ENCODE results near the gene RPL21. TPM values are rescaled to one million over a fixed set of nuclear protein-coding genes. Genes with fewer than 3 reads are reported as not detected.

RPL21 gene
- total and polyA plus RNA-seq, 12 donors = 498 to 1,188 (median 598) TPM

DNA sequence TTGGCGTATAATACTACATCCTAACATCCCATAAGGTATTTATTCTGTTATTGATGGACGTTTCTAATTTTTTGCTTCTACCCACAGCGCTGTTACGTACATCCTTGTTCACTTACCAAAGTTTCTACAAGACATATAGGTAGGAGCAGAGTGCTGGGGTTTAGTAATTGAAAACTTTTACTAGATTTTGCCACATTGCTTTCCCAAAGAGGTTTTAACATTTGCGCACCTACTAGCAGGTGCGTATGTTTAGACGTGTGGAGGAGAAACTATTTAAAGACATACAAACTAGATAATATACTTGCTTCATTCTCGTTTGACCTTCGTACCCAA, 559 bp upstream of the RPL21 start:
- peaks cover 6 to 52% (median 39%) of the 10 kb centered on the region in 9 donors for H3K4me1 ChIP-seq
- no peak for DNase-seq
- H3K4me3 ChIP-seq = peak overlapping the region; percentile 74 to 94 (median 80)
- H3K27me3 ChIP-seq = no peaks in the 10 kb centered on the region
- WGBS, 2 donors = 1 to 2% methylated on average over 9 of the region's 9 CpGs
- peaks cover 0 to 29% (median 0%) of the 10 kb centered on the region in 9 donors for H3K36me3 ChIP-seq
- peak in 2 of 8 donors; percentile 0 to 1 for ATAC-seq
- peak overlapping the region; percentile 90 to 99 (median 96) for H3K27ac ChIP-seq
- intact Hi-C loops (cut with DNase I) = loop anchor here in 8 of 10 donors (2.0 to 10.0 kb wide), 5 partner anchors 20 to 266 kb away; partner anchors contain the start of genes USP12 (in 8 of the 8) and RASL11A (in 2 of the 8)
- H3K9me3 ChIP-seq = no peaks in the 10 kb centered on the region
- TF ChIP-seq, protein P1, sequence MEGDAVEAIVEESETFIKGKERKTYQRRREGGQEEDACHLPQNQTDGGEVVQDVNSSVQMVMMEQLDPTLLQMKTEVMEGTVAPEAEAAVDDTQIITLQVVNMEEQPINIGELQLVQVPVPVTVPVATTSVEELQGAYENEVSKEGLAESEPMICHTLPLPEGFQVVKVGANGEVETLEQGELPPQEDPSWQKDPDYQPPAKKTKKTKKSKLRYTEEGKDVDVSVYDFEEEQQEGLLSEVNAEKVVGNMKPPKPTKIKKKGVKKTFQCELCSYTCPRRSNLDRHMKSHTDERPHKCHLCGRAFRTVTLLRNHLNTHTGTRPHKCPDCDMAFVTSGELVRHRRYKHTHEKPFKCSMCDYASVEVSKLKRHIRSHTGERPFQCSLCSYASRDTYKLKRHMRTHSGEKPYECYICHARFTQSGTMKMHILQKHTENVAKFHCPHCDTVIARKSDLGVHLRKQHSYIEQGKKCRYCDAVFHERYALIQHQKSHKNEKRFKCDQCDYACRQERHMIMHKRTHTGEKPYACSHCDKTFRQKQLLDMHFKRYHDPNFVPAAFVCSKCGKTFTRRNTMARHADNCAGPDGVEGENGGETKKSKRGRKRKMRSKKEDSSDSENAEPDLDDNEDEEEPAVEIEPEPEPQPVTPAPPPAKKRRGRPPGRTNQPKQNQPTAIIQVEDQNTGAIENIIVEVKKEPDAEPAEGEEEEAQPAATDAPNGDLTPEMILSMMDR (IDR thresholded peaks at IDR 0.05) = no peak

DNA sequence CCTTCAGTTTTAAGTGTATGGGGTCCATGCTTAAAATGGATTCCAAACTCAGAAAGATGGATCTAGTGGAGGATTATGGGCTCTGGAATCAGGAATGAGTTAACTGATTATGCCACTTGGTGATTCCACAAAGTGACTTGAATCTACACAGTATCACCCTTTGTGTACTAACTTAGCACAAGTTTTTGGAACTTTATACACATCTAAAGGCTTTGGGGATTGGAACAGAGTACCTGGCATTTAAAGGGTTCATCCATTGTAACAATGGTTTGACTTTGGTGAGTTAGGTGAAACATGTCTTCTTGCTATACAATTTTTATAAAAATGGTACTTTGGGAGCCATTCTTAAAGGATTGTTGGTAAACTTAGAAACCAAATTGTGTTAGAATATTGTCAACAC, 1.1 kb downstream of the RPL21 start:
- H3K27ac ChIP-seq = peak overlapping the region in 9 of 10 donors; percentile 90 to 99 (median 95)
- no peaks in the 10 kb centered on the region for H3K27me3 ChIP-seq
- intact Hi-C loops (cut with DNase I) = loop anchor here in 7 of 10 donors (5.0 to 10.0 kb wide), 3 partner anchors 78 to 268 kb away; partner anchors contain the start of gene USP12 (in 7 of the 7)
- H3K36me3 ChIP-seq = peaks cover 0 to 46% (median 7%) of the 10 kb centered on the region in 9 donors
- ATAC-seq = no peak
- no peak for DNase-seq
- H3K4me3 ChIP-seq = peak overlapping the region; percentile 74 to 94 (median 80)
- TF ChIP-seq, protein P1 (IDR thresholded peaks at IDR 0.05) = no peak
- H3K9me3 ChIP-seq = no peaks in the 10 kb centered on the region
- peaks cover 6 to 52% (median 39%) of the 10 kb centered on the region in 9 donors for H3K4me1 ChIP-seq

DNA sequence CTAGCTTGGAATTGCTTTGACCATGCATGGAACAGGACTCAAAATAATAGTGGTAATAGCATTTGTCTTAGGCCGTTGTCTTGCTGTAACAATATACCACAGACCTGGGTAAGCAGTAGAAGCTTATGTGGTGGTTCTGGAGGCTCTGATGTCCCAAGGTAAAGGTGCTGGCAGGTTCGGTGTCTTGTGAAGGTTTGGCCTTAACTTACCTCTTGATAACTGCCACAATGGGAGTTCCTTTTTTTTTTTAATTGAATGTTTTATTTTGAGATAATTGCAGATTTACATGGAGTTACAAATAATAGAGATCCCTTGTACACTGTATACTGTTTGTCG, 5.8 kb downstream of the RPL21 start:
- peaks cover 6 to 76% (median 29%) of the 10 kb centered on the region in 9 donors for H3K4me1 ChIP-seq
- H3K27ac ChIP-seq = no peak overlapping the region
- no peak for ATAC-seq
- H3K4me3 ChIP-seq = no peak overlapping the region
- TF ChIP-seq, protein P1 (IDR thresholded peaks at IDR 0.05) = no peak
- H3K36me3 ChIP-seq = peaks cover 0 to 86% (median 26%) of the 10 kb centered on the region in 9 donors
- intact Hi-C loops (cut with DNase I) = loop anchor here in 2 of 10 donors (10.0 kb wide), 2 partner anchors 82 to 272 kb away; partner anchors contain the start of gene USP12 (in 1 of the 2)
- no peak for DNase-seq
- 84 to 85% methylated on average over 3 of the region's 3 CpGs for WGBS, 2 donors
- H3K9me3 ChIP-seq = no peaks in the 10 kb centered on the region
- no peaks in the 10 kb centered on the region for H3K27me3 ChIP-seq

DNA sequence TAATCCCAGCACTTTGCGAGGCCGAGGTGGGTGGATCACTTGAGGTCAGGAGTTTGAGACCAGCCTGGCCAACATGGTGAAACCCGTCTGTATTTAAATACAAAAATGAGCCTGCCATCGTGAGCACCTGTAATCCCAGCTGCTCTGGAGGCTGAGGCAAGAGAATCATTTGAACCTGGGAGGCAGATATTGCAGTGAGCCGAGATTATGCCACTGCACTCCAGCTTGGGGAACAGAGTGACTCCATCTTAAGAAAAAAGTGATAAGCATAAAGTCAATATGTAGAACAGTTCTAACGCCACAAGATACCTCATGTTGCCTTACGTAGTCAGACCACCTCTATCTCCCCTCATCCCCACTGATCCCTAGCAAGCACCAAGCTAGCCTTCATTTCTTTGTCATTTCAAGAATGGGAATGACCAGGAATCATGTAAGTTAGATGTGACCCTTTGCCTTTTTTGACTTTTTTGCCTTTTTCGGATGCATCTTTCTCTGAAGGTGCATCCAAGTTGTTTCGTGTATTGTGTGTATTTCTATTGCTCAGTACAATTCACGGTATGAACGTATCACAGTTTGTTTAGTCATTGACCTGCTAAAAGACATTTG, 6.4 kb downstream of the RPL21 start:
- H3K27ac ChIP-seq = no peak overlapping the region
- peaks cover 4 to 76% (median 25%) of the 10 kb centered on the region in 9 donors for H3K4me1 ChIP-seq
- H3K27me3 ChIP-seq = no peaks in the 10 kb centered on the region
- WGBS, 2 donors = 88 to 89% methylated on average over 11 of the region's 11 CpGs
- TF ChIP-seq, protein P1 (IDR thresholded peaks at IDR 0.05) = no peak
- no peak overlapping the region for H3K4me3 ChIP-seq
- ATAC-seq = no peak
- H3K36me3 ChIP-seq = peaks cover 0 to 88% (median 26%) of the 10 kb centered on the region in 9 donors
- DNase-seq = no peak
- H3K9me3 ChIP-seq = no peaks in the 10 kb centered on the region
- intact Hi-C loops (cut with DNase I) = loop anchor here in 2 of 10 donors (10.0 kb wide), 2 partner anchors 83 to 273 kb away; partner anchors contain the start of gene USP12 (in 1 of the 2)
